ENCODE measurements around the gene IRAK2.

- TF ChIP-seq CTCF (IDR thresholded peaks at IDR 0.05) (no peak), EP300 (IDR thresholded peaks at IDR 0.05) (no peak)
These were observed 77.7 kb downstream of the IRAK2 start for GRCh38 chr3:10242182-10243065.
